Central memory CD8-positive, alpha-beta T cell (primary cell): ENCODE results near the gene OSBPL3.

ENCODE experiments used
- ATAC-seq: fragments of 150-1000 bp; cut with Tn5 transposase; replicated peaks from 2 replicates; pipeline ENCODE4 v1.10.0; 2022; ENCODE audit warnings: mild to moderate bottlenecking, moderate FRiP score, moderate number of reproducible peaks; ENCODE audit not compliant: poor library complexity, severe bottlenecking; ENCODE audit errors: extremely low read depth
- DNase-seq, 2 donors: peaks; one replicate each; pipeline ENCODE4 v3.0.0; 2021; ENCODE audit warnings: low spot score in 2 of 2
- H3K27ac Mint-ChIP-seq: one replicate; pipeline ENCODE4 v1.8.0; 2022; ENCODE audit warnings: low read depth, mild to moderate bottlenecking, moderate library complexity, mixed read lengths
- H3K27me3 Mint-ChIP-seq: one replicate; pipeline ENCODE4 v1.8.0; 2022; ENCODE audit warnings: mixed read lengths
- H3K36me3 Mint-ChIP-seq: one replicate; pipeline ENCODE4 v1.8.0; 2022; ENCODE audit warnings: mild to moderate bottlenecking, moderate library complexity, mixed read lengths; ENCODE audit not compliant: insufficient read depth
- H3K4me1 Mint-ChIP-seq: one replicate; pipeline ENCODE4 v1.8.0; 2022; ENCODE audit warnings: mixed read lengths
- H3K4me3 Mint-ChIP-seq: one replicate; pipeline ENCODE4 v1.8.0; 2022; ENCODE audit warnings: mild to moderate bottlenecking, moderate library complexity, mixed read lengths
- H3K9me3 Mint-ChIP-seq: one replicate; pipeline ENCODE4 v1.8.0; 2022; ENCODE audit warnings: mixed read lengths

Gene OSBPL3

GRCh38 chr7:24943096-24943948 lies 36.7 kb downstream of the OSBPL3 start:
- no peak for ATAC-seq
- Mint-ChIP-seq H3K9me3 (no peaks in the 10 kb centered on the region), H3K4me1 (peaks cover 73% of the 10 kb centered on the region), H3K4me3 (no peak overlapping the region), H3K27ac (no peak overlapping the region), H3K36me3 (peaks cover 1% of the 10 kb centered on the region), H3K27me3 (no peaks in the 10 kb centered on the region)
- no peak for DNase-seq

- Mint-ChIP-seq H3K27me3 (no peaks in the 10 kb centered on the region), H3K4me3 (no peak overlapping the region), H3K36me3 (peaks cover 1% of the 10 kb centered on the region), H3K9me3 (no peaks in the 10 kb centered on the region), H3K27ac (no peak overlapping the region), H3K4me1 (peaks cover 62% of the 10 kb centered on the region)
- DNase-seq = no peak
- no peak for ATAC-seq
These were observed 37.8 kb downstream of the OSBPL3 start for GRCh38 chr7:24942226-24942625.

GRCh38 chr7:24939416-24939815 lies 40.6 kb downstream of the OSBPL3 start:
- Mint-ChIP-seq H3K4me3 (no peak overlapping the region), H3K4me1 (peaks cover 55% of the 10 kb centered on the region), H3K36me3 (peaks cover 1% of the 10 kb centered on the region), H3K27me3 (no peaks in the 10 kb centered on the region), H3K27ac (no peak overlapping the region), H3K9me3 (no peaks in the 10 kb centered on the region)
- ATAC-seq = no peak
- no peak for DNase-seq

GRCh38 chr7:24936121-24936824 lies 43.7 kb downstream of the OSBPL3 start:
- Mint-ChIP-seq H3K27ac (no peak overlapping the region), H3K4me1 (peaks cover 71% of the 10 kb centered on the region), H3K36me3 (peaks cover 2% of the 10 kb centered on the region), H3K4me3 (no peak overlapping the region), H3K27me3 (no peaks in the 10 kb centered on the region), H3K9me3 (no peaks in the 10 kb centered on the region)
- DNase-seq (no peak), ATAC-seq (no peak)

- no peaks in the 10 kb centered on the region for H3K9me3 Mint-ChIP-seq
- peaks cover 69% of the 10 kb centered on the region for H3K4me1 Mint-ChIP-seq
- peak overlapping the region; percentile 38 for H3K27ac Mint-ChIP-seq
- no peak for DNase-seq
- no peaks in the 10 kb centered on the region for H3K27me3 Mint-ChIP-seq
- peaks cover 3% of the 10 kb centered on the region for H3K36me3 Mint-ChIP-seq
- no peak for ATAC-seq
- no peak overlapping the region for H3K4me3 Mint-ChIP-seq
These were observed 46.7 kb downstream of the OSBPL3 start for GRCh38 chr7:24933298-24933697.

- DNase-seq = no peak
- peak overlapping the region; percentile 38 for H3K27ac Mint-ChIP-seq
- H3K27me3 Mint-ChIP-seq = no peaks in the 10 kb centered on the region
- no peak for ATAC-seq
- no peaks in the 10 kb centered on the region for H3K9me3 Mint-ChIP-seq
- H3K36me3 Mint-ChIP-seq = peaks cover 3% of the 10 kb centered on the region
- H3K4me3 Mint-ChIP-seq = no peak overlapping the region
- peaks cover 74% of the 10 kb centered on the region for H3K4me1 Mint-ChIP-seq
These were observed 47.2 kb downstream of the OSBPL3 start for GRCh38 chr7:24932815-24933214.

GRCh38 chr7:24932389-24932788 lies 47.6 kb downstream of the OSBPL3 start:
- Mint-ChIP-seq H3K27me3 (no peaks in the 10 kb centered on the region), H3K4me1 (peaks cover 78% of the 10 kb centered on the region), H3K9me3 (no peaks in the 10 kb centered on the region), H3K4me3 (no peak overlapping the region), H3K36me3 (peaks cover 3% of the 10 kb centered on the region), H3K27ac (no peak overlapping the region)
- no peak for DNase-seq
- ATAC-seq = no peak

GRCh38 chr7:24931844-24932243 lies 48.1 kb downstream of the OSBPL3 start:
- no peaks in the 10 kb centered on the region for H3K27me3 Mint-ChIP-seq
- ATAC-seq = no peak
- H3K9me3 Mint-ChIP-seq = no peaks in the 10 kb centered on the region
- no peak overlapping the region for H3K4me3 Mint-ChIP-seq
- H3K4me1 Mint-ChIP-seq = peaks cover 77% of the 10 kb centered on the region
- no peak for DNase-seq
- H3K27ac Mint-ChIP-seq = no peak overlapping the region
- peaks cover 3% of the 10 kb centered on the region for H3K36me3 Mint-ChIP-seq

GRCh38 chr7:24930856-24931255 lies 49.1 kb downstream of the OSBPL3 start:
- Mint-ChIP-seq H3K27ac (peak overlapping the region; percentile 20), H3K36me3 (peaks cover 3% of the 10 kb centered on the region), H3K4me1 (peaks cover 76% of the 10 kb centered on the region), H3K4me3 (no peak overlapping the region), H3K9me3 (no peaks in the 10 kb centered on the region), H3K27me3 (no peaks in the 10 kb centered on the region)
- ATAC-seq (no peak), DNase-seq (no peak)

GRCh38 chr7:24926623-24927524 lies 53.1 kb downstream of the OSBPL3 start:
- Mint-ChIP-seq H3K4me1 (peaks cover 68% of the 10 kb centered on the region), H3K4me3 (no peak overlapping the region), H3K36me3 (peaks cover 2% of the 10 kb centered on the region), H3K9me3 (no peaks in the 10 kb centered on the region), H3K27ac (no peak overlapping the region), H3K27me3 (no peaks in the 10 kb centered on the region)
- ATAC-seq = no peak
- no peak for DNase-seq

GRCh38 chr7:24924375-24924774 lies 55.6 kb downstream of the OSBPL3 start:
- Mint-ChIP-seq H3K9me3 (no peaks in the 10 kb centered on the region), H3K36me3 (peaks cover 2% of the 10 kb centered on the region), H3K27ac (peak overlapping the region; percentile 60), H3K27me3 (no peaks in the 10 kb centered on the region), H3K4me3 (no peak overlapping the region), H3K4me1 (peaks cover 71% of the 10 kb centered on the region)
- ATAC-seq = peak; percentile 43
- no peak for DNase-seq

- Mint-ChIP-seq H3K27me3 (no peaks in the 10 kb centered on the region), H3K9me3 (no peaks in the 10 kb centered on the region), H3K4me3 (no peak overlapping the region), H3K4me1 (peaks cover 74% of the 10 kb centered on the region), H3K36me3 (peaks cover 2% of the 10 kb centered on the region), H3K27ac (peak overlapping the region; percentile 60)
- DNase-seq = no peak
- ATAC-seq = no peak
These were observed 56.7 kb downstream of the OSBPL3 start for GRCh38 chr7:24923172-24923865.
